Lower leg skin (tissue), 3 donors: ENCODE measurements around the gene ESYT2.

Experiments
- POLR2A ChIP-seq, 2 donors: fragments of 450-650 bp; IDR thresholded peaks; one replicate each; pipeline ENCODE4 v1.6.1; 2016 to 2017; ENCODE audit warnings: antibody characterized with exemption in 2 of 2, mild to moderate bottlenecking in 1 of 2, moderate library complexity in 1 of 2
- TF ChIP-seq, protein P1 (sequence below), 3 donors: fragments of 450-650 bp; IDR thresholded peaks; one replicate each; pipeline ENCODE4 v1.5.1; 2016; ENCODE audit warnings: antibody characterized with exemption in 3 of 3, mild to moderate bottlenecking in 3 of 3, moderate library complexity in 2 of 3

DNA sequence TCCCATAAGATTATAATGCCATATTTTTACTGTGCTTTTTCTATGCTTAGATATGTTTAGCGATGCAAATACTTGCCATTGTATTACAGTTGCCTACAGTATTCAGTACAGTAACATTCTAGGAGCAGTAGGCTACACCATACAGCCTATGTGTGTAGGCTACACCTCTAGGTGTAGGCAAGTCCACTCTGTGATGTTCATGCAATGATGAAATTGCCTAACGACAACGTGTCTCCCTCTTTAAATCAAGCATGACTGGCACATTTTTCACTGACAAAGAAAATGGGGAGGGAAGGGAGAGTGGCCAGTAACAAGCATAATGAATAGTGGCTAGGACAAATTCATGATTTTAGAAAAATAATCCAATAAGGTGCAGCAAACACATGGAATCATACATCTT is 126.4 kb downstream of the ESYT2 start:
- TF ChIP-seq, protein P1, sequence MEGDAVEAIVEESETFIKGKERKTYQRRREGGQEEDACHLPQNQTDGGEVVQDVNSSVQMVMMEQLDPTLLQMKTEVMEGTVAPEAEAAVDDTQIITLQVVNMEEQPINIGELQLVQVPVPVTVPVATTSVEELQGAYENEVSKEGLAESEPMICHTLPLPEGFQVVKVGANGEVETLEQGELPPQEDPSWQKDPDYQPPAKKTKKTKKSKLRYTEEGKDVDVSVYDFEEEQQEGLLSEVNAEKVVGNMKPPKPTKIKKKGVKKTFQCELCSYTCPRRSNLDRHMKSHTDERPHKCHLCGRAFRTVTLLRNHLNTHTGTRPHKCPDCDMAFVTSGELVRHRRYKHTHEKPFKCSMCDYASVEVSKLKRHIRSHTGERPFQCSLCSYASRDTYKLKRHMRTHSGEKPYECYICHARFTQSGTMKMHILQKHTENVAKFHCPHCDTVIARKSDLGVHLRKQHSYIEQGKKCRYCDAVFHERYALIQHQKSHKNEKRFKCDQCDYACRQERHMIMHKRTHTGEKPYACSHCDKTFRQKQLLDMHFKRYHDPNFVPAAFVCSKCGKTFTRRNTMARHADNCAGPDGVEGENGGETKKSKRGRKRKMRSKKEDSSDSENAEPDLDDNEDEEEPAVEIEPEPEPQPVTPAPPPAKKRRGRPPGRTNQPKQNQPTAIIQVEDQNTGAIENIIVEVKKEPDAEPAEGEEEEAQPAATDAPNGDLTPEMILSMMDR (IDR thresholded peaks at IDR 0.05): no peak
- TF ChIP-seq POLR2A (IDR thresholded peaks at IDR 0.05): no peak
